ENCODE results near the gene PTPRM. TPM values are rescaled to one million over a fixed set of nuclear protein-coding genes. Genes with fewer than 3 reads are reported as not detected.

PTPRM gene
- total and polyA plus RNA-seq, 2 donors (not counting 3 experiments of a cell fraction or from before 2014, with no cell fraction given), result 37.4 to 43.7 TPM

DNA sequence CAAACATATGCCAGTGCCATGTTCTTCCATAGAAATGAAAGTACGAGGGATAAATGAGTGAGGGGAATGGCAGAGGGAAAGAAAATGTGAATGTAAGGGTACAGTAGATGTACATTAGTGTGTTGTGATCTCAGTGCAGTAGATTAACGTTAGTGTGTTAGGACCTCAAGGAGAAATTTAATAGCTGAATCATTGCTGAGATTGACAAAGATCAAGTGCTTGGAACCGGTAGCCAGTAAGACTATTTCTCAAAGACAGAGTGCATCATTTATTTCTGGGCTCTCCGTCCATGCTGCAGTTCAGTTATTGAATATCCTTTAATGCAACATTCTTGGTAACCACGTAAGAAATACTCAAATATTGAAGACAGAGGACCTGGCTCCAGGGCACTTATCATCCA lies 246.0 kb downstream of the PTPRM start:
- no TSS peak for BruUV-seq (replicated peaks)
- FAIRE-seq, result no peak
- DNase-seq (ENCODE audit: low read depth, low spot score), result no peak
- H3K27ac ChIP-seq (ENCODE audit: insufficient read depth, low read depth, low read length), result no peak overlapping the region
- ChIA-PET POLR2A (no interaction called here), CTCF (no interaction called here)
- no peaks in the 10 kb centered on the region for H3K36me3 ChIP-seq (ENCODE audit: control insufficient read depth in 2 of 2, extremely low read depth in 1 of 2, insufficient read depth in 2 of 2, low read length in 2 of 2)
- H3K9me3 ChIP-seq (replicated peaks; ENCODE audit: control insufficient read depth, insufficient read depth, low read length), result peaks cover 2% of the 10 kb centered on the region
- H3K4me2 ChIP-seq (ENCODE audit: insufficient read depth, low read length), result no peak overlapping the region
- no peak overlapping the region for H3K4me3 ChIP-seq (replicated peaks in 1 of 3; ENCODE audit: insufficient read depth in 1 of 3, low read depth in 1 of 3, low read length in 3 of 3)
- H3K79me2 ChIP-seq (ENCODE audit: control insufficient read depth, insufficient read depth, low read length), result no peaks in the 10 kb centered on the region
- H3K4me1 ChIP-seq (ENCODE audit: control insufficient read depth, extremely low read depth, insufficient read depth, low read length), result no peaks in the 10 kb centered on the region
- intact Hi-C loops (cut with micrococcal nuclease), result no loop called here
- no peaks in the 10 kb centered on the region for H4K20me1 ChIP-seq (replicated peaks; ENCODE audit: control insufficient read depth, extremely low read depth, insufficient read depth, low read length)
- TF ChIP-seq EZH2 (IDR thresholded peaks at IDR 0.05; ENCODE audit: borderline replicate concordance, low read depth, low read length, severe bottlenecking) (no peak), GATA2 (IDR thresholded peaks at IDR 0.05; ENCODE audit: insufficient read depth, insufficient read length, low read depth, low read length) (no peak), JUN (IDR thresholded peaks at IDR 0.05; ENCODE audit: borderline replicate concordance, insufficient read depth, insufficient read length, low read depth) (no peak), POLR2A (IDR thresholded peaks at IDR 0.05; ENCODE audit: low read depth, low read length) (no peak)
- TF ChIP-seq, protein P1, sequence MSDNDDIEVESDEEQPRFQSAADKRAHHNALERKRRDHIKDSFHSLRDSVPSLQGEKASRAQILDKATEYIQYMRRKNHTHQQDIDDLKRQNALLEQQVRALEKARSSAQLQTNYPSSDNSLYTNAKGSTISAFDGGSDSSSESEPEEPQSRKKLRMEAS (IDR thresholded peaks at IDR 0.05; ENCODE audit: insufficient read depth, insufficient read length), result no peak
- dilution Hi-C loops (cut with MboI; ENCODE audit: extremely low pct_ligation_motif_present, low sequenced_read_pairs), result no loop called here
- H3K9me1 ChIP-seq (replicated peaks; ENCODE audit: control insufficient read depth, extremely low read depth, insufficient read depth, low read length), result no peaks in the 10 kb centered on the region
- H2AFZ ChIP-seq (ENCODE audit: low read depth, low read length), result no peak overlapping the region
- H3K27me3 ChIP-seq (ENCODE audit: control insufficient read depth in 2 of 2, insufficient read depth in 2 of 2, low read length in 2 of 2), result no peaks in the 10 kb centered on the region
- no peak overlapping the region for H3K9ac ChIP-seq (replicated peaks; ENCODE audit: extremely low read depth, insufficient read depth, low read length)

DNA sequence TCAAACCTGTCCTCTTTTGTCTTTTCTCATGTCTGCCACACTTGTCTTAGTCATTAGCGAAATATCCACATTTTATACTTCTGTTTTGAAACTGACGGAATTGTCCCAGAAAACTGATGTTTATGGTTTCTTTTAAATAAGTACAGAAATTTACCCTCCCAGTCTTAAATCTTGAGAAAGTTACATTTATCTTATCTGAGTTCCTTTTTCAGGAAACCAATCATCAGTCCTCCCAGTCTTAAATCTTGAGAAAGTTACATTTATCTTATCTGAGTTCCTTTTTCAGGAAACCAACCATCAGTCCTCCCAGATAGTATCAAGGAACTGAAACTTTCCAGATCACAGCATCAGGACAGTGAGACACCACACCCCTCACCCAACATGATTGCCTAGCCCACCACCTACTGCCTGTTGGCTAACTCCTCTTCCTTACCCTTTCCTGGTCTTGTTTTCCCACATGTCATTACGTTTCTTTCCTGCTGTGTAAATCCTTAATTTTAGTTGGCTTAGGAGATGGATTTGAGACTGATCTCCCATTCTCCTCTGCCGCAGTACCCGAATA lies 247.7 kb downstream of the PTPRM start:
- CTCF ChIA-PET, result no interaction called here
- POLR2A ChIA-PET, result no interaction called here
- H3K4me3 ChIP-seq (replicated peaks in 1 of 3; ENCODE audit: insufficient read depth in 1 of 3, low read depth in 1 of 3, low read length in 3 of 3), result no peak overlapping the region

More for the DNA sequence above, 247.7 kb downstream of the PTPRM start:
- no peak overlapping the region for H3K9ac ChIP-seq (replicated peaks; ENCODE audit: extremely low read depth, insufficient read depth, low read length)
- H3K4me1 ChIP-seq (ENCODE audit: control insufficient read depth, extremely low read depth, insufficient read depth, low read length), result no peaks in the 10 kb centered on the region
- dilution Hi-C loops (cut with MboI; ENCODE audit: extremely low pct_ligation_motif_present, low sequenced_read_pairs) (no loop called here), intact Hi-C loops (cut with micrococcal nuclease) (no loop called here)
- H3K27me3 ChIP-seq (ENCODE audit: control insufficient read depth in 2 of 2, insufficient read depth in 2 of 2, low read length in 2 of 2), result no peaks in the 10 kb centered on the region
- no peaks in the 10 kb centered on the region for H3K9me1 ChIP-seq (replicated peaks; ENCODE audit: control insufficient read depth, extremely low read depth, insufficient read depth, low read length)
- H4K20me1 ChIP-seq (replicated peaks; ENCODE audit: control insufficient read depth, extremely low read depth, insufficient read depth, low read length), result no peaks in the 10 kb centered on the region
- TF ChIP-seq FOS (IDR thresholded peaks at IDR 0.05; ENCODE audit: borderline replicate concordance, insufficient read depth, low read length) (no peak), JUN (IDR thresholded peaks at IDR 0.05; ENCODE audit: borderline replicate concordance, insufficient read depth, insufficient read length, low read depth) (no peak), GATA2 (IDR thresholded peaks at IDR 0.05; ENCODE audit: insufficient read depth, insufficient read length, low read depth, low read length) (no peak), MYC (IDR thresholded peaks at IDR 0.05; ENCODE audit: low read depth, low read length) (no peak), POLR2A (IDR thresholded peaks at IDR 0.05; ENCODE audit: low read depth, low read length) (no peak), EZH2 (IDR thresholded peaks at IDR 0.05; ENCODE audit: borderline replicate concordance, low read depth, low read length, severe bottlenecking) (no peak)
- TF ChIP-seq, protein P2, sequence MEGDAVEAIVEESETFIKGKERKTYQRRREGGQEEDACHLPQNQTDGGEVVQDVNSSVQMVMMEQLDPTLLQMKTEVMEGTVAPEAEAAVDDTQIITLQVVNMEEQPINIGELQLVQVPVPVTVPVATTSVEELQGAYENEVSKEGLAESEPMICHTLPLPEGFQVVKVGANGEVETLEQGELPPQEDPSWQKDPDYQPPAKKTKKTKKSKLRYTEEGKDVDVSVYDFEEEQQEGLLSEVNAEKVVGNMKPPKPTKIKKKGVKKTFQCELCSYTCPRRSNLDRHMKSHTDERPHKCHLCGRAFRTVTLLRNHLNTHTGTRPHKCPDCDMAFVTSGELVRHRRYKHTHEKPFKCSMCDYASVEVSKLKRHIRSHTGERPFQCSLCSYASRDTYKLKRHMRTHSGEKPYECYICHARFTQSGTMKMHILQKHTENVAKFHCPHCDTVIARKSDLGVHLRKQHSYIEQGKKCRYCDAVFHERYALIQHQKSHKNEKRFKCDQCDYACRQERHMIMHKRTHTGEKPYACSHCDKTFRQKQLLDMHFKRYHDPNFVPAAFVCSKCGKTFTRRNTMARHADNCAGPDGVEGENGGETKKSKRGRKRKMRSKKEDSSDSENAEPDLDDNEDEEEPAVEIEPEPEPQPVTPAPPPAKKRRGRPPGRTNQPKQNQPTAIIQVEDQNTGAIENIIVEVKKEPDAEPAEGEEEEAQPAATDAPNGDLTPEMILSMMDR (IDR thresholded peaks at IDR 0.05; ENCODE audit: extremely low read depth in 1 of 2, insufficient read depth in 1 of 2, low read depth in 1 of 2, low read length in 2 of 2), result no peak
- TF ChIP-seq, protein P1 (IDR thresholded peaks at IDR 0.05; ENCODE audit: insufficient read depth, insufficient read length), result no peak
- no peak overlapping the region for H3K27ac ChIP-seq (ENCODE audit: insufficient read depth, low read depth, low read length)
- no peaks in the 10 kb centered on the region for H3K36me3 ChIP-seq (ENCODE audit: control insufficient read depth in 2 of 2, extremely low read depth in 1 of 2, insufficient read depth in 2 of 2, low read length in 2 of 2)
- no peaks in the 10 kb centered on the region for H3K79me2 ChIP-seq (ENCODE audit: control insufficient read depth, insufficient read depth, low read length)
- no TSS peak for BruUV-seq (replicated peaks)
- H3K4me2 ChIP-seq (ENCODE audit: insufficient read depth, low read length), result no peak overlapping the region
- H3K9me3 ChIP-seq (replicated peaks; ENCODE audit: control insufficient read depth, insufficient read depth, low read length), result peaks cover 2% of the 10 kb centered on the region
- no peak overlapping the region for H2AFZ ChIP-seq (ENCODE audit: low read depth, low read length)
- DNase-seq (ENCODE audit: low read depth, low spot score) (no peak), FAIRE-seq (no peak)

Measured in endothelial cell of umbilical vein (primary cell).